Naive thymus-derived CD4-positive, alpha-beta T cell (primary cell): Measurements from ENCODE around the gene NRAS. TPM values are rescaled to one million over a fixed set of nuclear protein-coding genes. Genes with fewer than 3 reads are reported as not detected.

Experiments
- ATAC-seq: fragments of 150-1000 bp; cut with Tn5 transposase; 2 replicates; pipeline ENCODE4 v1.10.0; 2021; ENCODE audit warnings: mild to moderate bottlenecking, moderate library complexity
- CTCF ChIA-PET: fragments of 350-600 bp; sonication (Branson Sonifier 250); formaldehyde crosslinking; loops from one replicate; lab custom pipeline; 2021; ENCODE audit warnings: antibody characterized with exemption; lab: Charles Lee
- POLR2A ChIA-PET: fragments of 350-600 bp; sonication (Branson Sonifier 250); formaldehyde crosslinking; loops from one replicate; lab custom pipeline; 2021; ENCODE audit warnings: antibody characterized with exemption, inconsistent platforms; lab: Charles Lee
- DNase-seq, 9 donors: peaks; one replicate each; pipeline versions ENCODE4 v3.0.0 to v3.0.0-alpha.2; 2020 to 2022; ENCODE audit warnings: mixed read lengths in 1 of 9
- H3K27ac ChIP-seq: one replicate; pipeline ENCODE4 v1.7.0; 2013; ENCODE audit warnings: mild to moderate bottlenecking, low read depth, low read length, moderate library complexity
- H3K27me3 ChIP-seq, 2 donors: one replicate each; pipeline ENCODE4 v1.7.0; 2013; ENCODE audit warnings: low read length in 2 of 2, mild to moderate bottlenecking in 2 of 2, moderate library complexity in 2 of 2; ENCODE audit not compliant: control insufficient read depth in 2 of 2, insufficient read depth in 2 of 2
- H3K36me3 ChIP-seq, 3 experiments: 1 replicate in 2 of 3; 2 replicates in 1 of 3; pipeline ENCODE4 v1.7.0; 2013; ENCODE audit warnings: low read length in 3 of 3, mild to moderate bottlenecking in 3 of 3, moderate library complexity in 1 of 3; ENCODE audit not compliant: insufficient read depth in 3 of 3, control insufficient read depth in 2 of 3
- H3K4me1 ChIP-seq, 2 donors: one replicate each; pipeline ENCODE4 v1.7.0; 2013; ENCODE audit warnings: low read length in 2 of 2, mild to moderate bottlenecking in 2 of 2, moderate library complexity in 1 of 2; ENCODE audit not compliant: control insufficient read depth in 2 of 2, insufficient read depth in 2 of 2
- H3K4me3 ChIP-seq: 2 replicates; pipeline ENCODE4 v1.7.0; 2013; ENCODE audit warnings: mild to moderate bottlenecking, low read length
- H3K9me3 ChIP-seq, 3 experiments: 1 replicate in 2 of 3; 2 replicates in 1 of 3; pipeline ENCODE4 v1.7.0; 2013; ENCODE audit warnings: low read length in 3 of 3; ENCODE audit not compliant: control insufficient read depth in 2 of 3
- H3K27ac Mint-ChIP-seq, 9 donors: one replicate each; pipeline ENCODE4 v1.8.0; 2020 to 2022; ENCODE audit warnings: mixed read lengths in 9 of 9, mild to moderate bottlenecking in 8 of 9, moderate library complexity in 5 of 9, inconsistent platforms in 2 of 9
- H3K27me3 Mint-ChIP-seq, 5 donors: one replicate each; pipeline ENCODE4 v1.8.0; 2021 to 2022; ENCODE audit warnings: mixed read lengths in 5 of 5, mild to moderate bottlenecking in 1 of 5
- H3K36me3 Mint-ChIP-seq, 5 donors: one replicate each; pipeline ENCODE4 v1.8.0; 2020 to 2022; ENCODE audit warnings: mixed read lengths in 5 of 5, mild to moderate bottlenecking in 3 of 5, inconsistent platforms in 1 of 5
- H3K4me1 Mint-ChIP-seq, 7 donors: one replicate each; pipeline ENCODE4 v1.8.0; 2020 to 2022; ENCODE audit warnings: mixed read lengths in 7 of 7, mild to moderate bottlenecking in 3 of 7, inconsistent platforms in 1 of 7
- H3K4me3 Mint-ChIP-seq, 10 donors: one replicate each; pipeline ENCODE4 v1.8.0; 2020 to 2022; ENCODE audit warnings: mild to moderate bottlenecking in 10 of 10, mixed read lengths in 10 of 10, moderate library complexity in 6 of 10, inconsistent platforms in 2 of 10
- H3K9me3 Mint-ChIP-seq, 11 donors: one replicate each; pipeline ENCODE4 v1.8.0; 2020 to 2022; ENCODE audit warnings: mixed read lengths in 11 of 11, mild to moderate bottlenecking in 4 of 11, inconsistent platforms in 1 of 11, moderate library complexity in 1 of 11
- intact Hi-C, 2 donors: fragments of 100-400 bp; cut with micrococcal nuclease; formaldehyde crosslinking; loops; one replicate each; pipeline ENCODE4 v1.15.1; 2023
- polyA plus RNA-seq, 2 donors: library from polyadenylated mRNA; unstranded; fragments of 300-500 nt; fragmentation: Illumina TruSeq; gene quantifications; one replicate each; pipeline ENCODE4 v1.2.3, GENCODE V29; 2021
- total RNA-seq, 6 experiments: library from RNA in 5 of 6; stranded (reverse) in 5 of 6; gene quantifications; 1 replicate in 5 of 6; 2 replicates in 1 of 6; pipeline ENCODE4 v1.2.3 and lab custom pipeline; 2021 to 2026

NRAS gene
- total and polyA plus RNA-seq, 7 experiments from 2014 or later, result 15.7 to 56.0 (median 23.4) TPM

GRCh38 chr1:114695430-114696058, 21.0 kb downstream of the NRAS start, which contains the start of gene AMPD1:
AMPD1 (minus strand) TSS chr1:114695546; CDS start chr1:114695471, 75 bp downstream.
- no peak within 1 kb of the TSS for H3K27ac Mint-ChIP-seq
- no peak within 1 kb of the TSS for H3K27ac ChIP-seq
- H3K4me1 Mint-ChIP-seq, result no peaks in the 10 kb centered on the region
- DNase-seq (no peak), ATAC-seq (no peak)
- intact Hi-C loops, result no loop called here
- H3K36me3 Mint-ChIP-seq, result no peaks in the 10 kb centered on the region
- peaks cover 5 to 20% (median 13%) of the 10 kb centered on the region in 5 donors for H3K27me3 Mint-ChIP-seq
- H3K4me3 ChIP-seq, result no peak within 1 kb of the TSS
- no peaks in the 10 kb centered on the region for H3K27me3 ChIP-seq
- no peaks in the 10 kb centered on the region for H3K9me3 ChIP-seq
- H3K36me3 ChIP-seq, result no peaks in the 10 kb centered on the region
- ChIA-PET POLR2A (interaction anchor here (0.7 to 1.2 kb wide), 2 partner anchors 11 to 823 kb away, joined by 3 read pairs; no protein-coding TSS in a partner anchor), CTCF (no interaction called here)
- H3K4me1 ChIP-seq, result no peaks in the 10 kb centered on the region
- H3K9me3 Mint-ChIP-seq, result no peaks in the 10 kb centered on the region
- no peak within 1 kb of the TSS for H3K4me3 Mint-ChIP-seq

GRCh38 chr1:114694540-114695310, 21.8 kb downstream of the NRAS start:
- H3K4me1 Mint-ChIP-seq, result no peaks in the 10 kb centered on the region

GRCh38 chr1:114692947-114693346, 23.6 kb downstream of the NRAS start:
- intact Hi-C loops, result no loop called here
- no peak overlapping the region for H3K27ac Mint-ChIP-seq
- no peaks in the 10 kb centered on the region for H3K4me1 Mint-ChIP-seq
- H3K36me3 ChIP-seq, result no peaks in the 10 kb centered on the region
- H3K27me3 ChIP-seq, result no peaks in the 10 kb centered on the region
- H3K9me3 ChIP-seq, result no peaks in the 10 kb centered on the region
- H3K4me1 ChIP-seq, result no peaks in the 10 kb centered on the region
- H3K27ac ChIP-seq, result no peak overlapping the region
- H3K4me3 Mint-ChIP-seq, result no peak overlapping the region
- DNase-seq (no peak), ATAC-seq (no peak)
- H3K9me3 Mint-ChIP-seq, result no peaks in the 10 kb centered on the region
- ChIA-PET CTCF (interaction anchor here (0.5 kb wide), 1 partner anchor 40 kb away, joined by 3 read pairs; no protein-coding TSS in a partner anchor), POLR2A (interaction anchor here (0.5 kb wide), 1 partner anchor 166 kb away, joined by 9 read pairs; no protein-coding TSS in a partner anchor)
- peaks cover 19 to 32% (median 26%) of the 10 kb centered on the region in 5 donors for H3K27me3 Mint-ChIP-seq
- no peaks in the 10 kb centered on the region for H3K36me3 Mint-ChIP-seq
- H3K4me3 ChIP-seq, result no peak overlapping the region

More at GRCh38 chr1:114694540-114695310, 21.8 kb downstream of the NRAS start:
- Histone ChIP-seq H3K4me3 (no peak overlapping the region), H3K27ac (no peak overlapping the region), H3K9me3 (no peaks in the 10 kb centered on the region), H3K27me3 (no peaks in the 10 kb centered on the region), H3K36me3 (no peaks in the 10 kb centered on the region), H3K4me1 (no peaks in the 10 kb centered on the region)
- Mint-ChIP-seq H3K9me3 (no peaks in the 10 kb centered on the region), H3K27ac (no peak overlapping the region), H3K36me3 (no peaks in the 10 kb centered on the region), H3K4me3 (no peak overlapping the region), H3K27me3 (peaks cover 9 to 24% (median 16%) of the 10 kb centered on the region in 5 donors)
- intact Hi-C loops, result no loop called here
- ChIA-PET POLR2A (interaction anchor here (1.2 kb wide), 1 partner anchor 12 kb away, joined by 3 read pairs; no protein-coding TSS in a partner anchor), CTCF (no interaction called here)
- ATAC-seq, result no peak
- no peak for DNase-seq

- Histone ChIP-seq H3K36me3 (no peaks in the 10 kb centered on the region), H3K9me3 (no peaks in the 10 kb centered on the region), H3K4me1 (no peaks in the 10 kb centered on the region), H3K27me3 (no peaks in the 10 kb centered on the region), H3K4me3 (no peak overlapping the region), H3K27ac (no peak overlapping the region)
- H3K4me1 Mint-ChIP-seq, result no peaks in the 10 kb centered on the region
- ChIA-PET CTCF (no interaction called here), POLR2A (no interaction called here)
- no peak overlapping the region for H3K4me3 Mint-ChIP-seq
- intact Hi-C loops, result no loop called here
- no peaks in the 10 kb centered on the region for H3K36me3 Mint-ChIP-seq
- ATAC-seq (no peak), DNase-seq (no peak)
- H3K27me3 Mint-ChIP-seq, result peaks cover 29 to 45% (median 32%) of the 10 kb centered on the region in 5 donors
- H3K27ac Mint-ChIP-seq, result peak overlapping the region in 1 of 9 donors; percentile 73
- H3K9me3 Mint-ChIP-seq, result no peaks in the 10 kb centered on the region
Measured at GRCh38 chr1:114691061-114691460, 25.5 kb downstream of the NRAS start.

- POLR2A ChIA-PET, result no interaction called here
- DNase-seq (no peak), ATAC-seq (no peak)
- H3K36me3 Mint-ChIP-seq, result no peaks in the 10 kb centered on the region
- Histone ChIP-seq H3K4me1 (no peaks in the 10 kb centered on the region), H3K4me3 (no peak overlapping the region), H3K36me3 (no peaks in the 10 kb centered on the region), H3K27ac (no peak overlapping the region), H3K27me3 (no peaks in the 10 kb centered on the region), H3K9me3 (no peaks in the 10 kb centered on the region)
- intact Hi-C loops, result no loop called here
- no peaks in the 10 kb centered on the region for H3K4me1 Mint-ChIP-seq
- peaks cover 27 to 50% (median 40%) of the 10 kb centered on the region in 5 donors for H3K27me3 Mint-ChIP-seq
- no peak overlapping the region for H3K4me3 Mint-ChIP-seq
- H3K9me3 Mint-ChIP-seq, result no peaks in the 10 kb centered on the region
- CTCF ChIA-PET, result no interaction called here
- no peak overlapping the region for H3K27ac Mint-ChIP-seq
Measured at GRCh38 chr1:114690148-114690547, 26.4 kb downstream of the NRAS start.

GRCh38 chr1:114688526-114688925, 28.0 kb downstream of the NRAS start:
- no peaks in the 10 kb centered on the region for H3K4me1 Mint-ChIP-seq
- no peak for ATAC-seq
- POLR2A ChIA-PET, result no interaction called here
- Histone ChIP-seq H3K27me3 (no peaks in the 10 kb centered on the region), H3K4me1 (no peaks in the 10 kb centered on the region), H3K27ac (no peak overlapping the region), H3K4me3 (no peak overlapping the region), H3K36me3 (no peaks in the 10 kb centered on the region), H3K9me3 (no peaks in the 10 kb centered on the region)
- no peaks in the 10 kb centered on the region for H3K36me3 Mint-ChIP-seq
- intact Hi-C loops, result no loop called here
- no peak overlapping the region for H3K27ac Mint-ChIP-seq
- H3K4me3 Mint-ChIP-seq, result no peak overlapping the region
- CTCF ChIA-PET, result no interaction called here
- no peak for DNase-seq
- H3K27me3 Mint-ChIP-seq, result peaks cover 25 to 57% (median 46%) of the 10 kb centered on the region in 5 donors
- H3K9me3 Mint-ChIP-seq, result no peaks in the 10 kb centered on the region
